Measurements from ENCODE around the gene LILRA2. TPM values are rescaled to one million over a fixed set of nuclear protein-coding genes. Genes with fewer than 3 reads are reported as not detected.
"Not testable (repeated sequence)": the region's sequence is repeated elsewhere in the genome, so short reads cannot be mapped to it uniquely, and the experiment has no call there.

The LILRA2 gene
- total RNA-seq, 1 donor from 2014 or later = 1.7 TPM

DNA sequence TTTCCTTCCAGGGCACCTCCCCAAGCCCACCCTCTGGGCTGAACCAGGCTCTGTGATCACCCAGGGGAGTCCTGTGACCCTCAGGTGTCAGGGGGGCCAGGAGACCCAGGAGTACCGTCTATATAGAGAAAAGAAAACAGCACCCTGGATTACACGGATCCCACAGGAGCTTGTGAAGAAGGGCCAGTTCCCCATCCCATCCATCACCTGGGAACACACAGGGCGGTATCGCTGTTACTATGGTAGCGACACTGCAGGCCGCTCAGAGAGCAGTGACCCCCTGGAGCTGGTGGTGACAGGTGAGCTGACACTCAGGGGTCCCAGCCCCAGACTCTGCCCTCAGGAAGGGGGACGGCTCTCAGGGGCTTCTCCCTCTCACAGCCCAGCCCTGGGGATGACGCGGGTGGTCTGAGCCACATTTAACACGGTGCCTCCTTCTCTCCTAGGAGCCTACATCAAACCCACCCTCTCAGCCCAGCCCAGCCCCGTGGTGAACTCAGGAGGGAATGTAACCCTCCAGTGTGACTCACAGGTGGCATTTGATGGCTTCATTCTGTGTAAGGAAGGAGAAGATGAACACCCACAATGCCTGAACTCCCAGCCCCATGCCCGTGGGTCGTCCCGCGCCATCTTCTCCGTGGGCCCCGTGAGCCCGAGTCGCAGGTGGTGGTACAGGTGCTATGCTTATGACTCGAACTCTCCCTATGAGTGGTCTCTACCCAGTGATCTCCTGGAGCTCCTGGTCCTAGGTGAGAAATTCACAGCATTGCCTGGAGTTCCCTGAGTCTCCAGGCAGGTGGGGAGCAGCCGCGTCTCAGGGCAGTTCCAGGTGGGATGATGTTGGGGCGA lies 58.1 kb downstream of the LILRA2 start:
- ATAC-seq (ENCODE audit: poor library complexity); intact Hi-C loops (cut with DNase I): not testable (repeated sequence)

DNA sequence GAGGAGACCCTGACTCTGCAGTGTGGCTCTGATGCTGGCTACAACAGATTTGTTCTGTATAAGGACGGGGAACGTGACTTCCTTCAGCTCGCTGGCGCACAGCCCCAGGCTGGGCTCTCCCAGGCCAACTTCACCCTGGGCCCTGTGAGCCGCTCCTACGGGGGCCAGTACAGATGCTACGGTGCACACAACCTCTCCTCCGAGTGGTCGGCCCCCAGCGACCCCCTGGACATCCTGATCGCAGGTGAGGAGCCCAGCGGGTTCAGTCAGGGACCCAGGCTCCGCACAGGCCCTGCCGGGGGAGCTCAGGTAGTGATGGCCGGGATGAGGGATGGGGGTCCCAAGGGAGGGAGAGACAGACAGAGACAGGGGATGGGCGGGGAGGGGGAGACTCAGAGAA lies 58.9 kb downstream of the LILRA2 start:
- DNase-seq; ATAC-seq (ENCODE audit: poor library complexity); intact Hi-C loops (cut with DNase I): not testable (repeated sequence)

More for the DNA sequence above, 58.1 kb downstream of the LILRA2 start:
- not testable (repeated sequence) for DNase-seq

GRCh38 chr19:54633401-54633800 lies 59.8 kb downstream of the LILRA2 start:
- DNase-seq (no peak), ATAC-seq (ENCODE audit: poor library complexity) (no peak)
- intact Hi-C loops (cut with DNase I) = no loop called here

DNA sequence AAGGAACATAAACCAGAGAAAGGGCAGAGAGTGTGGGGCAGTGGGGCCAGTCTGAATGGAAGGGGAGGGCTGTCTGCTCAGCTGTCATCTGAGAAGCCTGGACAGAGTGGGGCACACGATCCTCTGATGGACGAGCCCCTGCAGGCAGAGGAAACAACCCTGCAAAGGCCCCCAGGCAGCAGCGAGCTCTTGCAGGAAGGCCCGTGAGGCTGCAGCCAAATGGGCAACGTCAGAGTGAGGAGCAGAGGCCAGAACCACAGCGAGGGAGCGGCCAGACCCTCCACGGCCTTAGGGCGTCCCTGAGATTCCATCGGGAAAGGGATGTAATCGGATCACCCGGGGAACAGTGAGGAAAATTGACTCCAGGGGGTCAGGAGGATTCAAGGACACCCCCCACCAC lies 62.5 kb downstream of the LILRA2 start:
- intact Hi-C loops (cut with DNase I); ATAC-seq (ENCODE audit: poor library complexity); DNase-seq: not testable (repeated sequence)

GRCh38 chr19:54638683-54639082 lies 65.1 kb downstream of the LILRA2 start:
- no peak for DNase-seq
- intact Hi-C loops (cut with DNase I) = no loop called here
- ATAC-seq (ENCODE audit: poor library complexity) = no peak

Other genes starting within 250 kb of the LILRA2 start
- not detected for gene LILRA4, start 234.6 kb upstream of the LILRA2 start, total RNA-seq
- 6.3 TPM for gene LAIR1, start 208.9 kb upstream of the LILRA2 start, total RNA-seq
- gene TTYH1, start 158.3 kb upstream of the LILRA2 start, total RNA-seq = 1.5 TPM
- 56.0 TPM for gene LENG8, start 124.6 kb upstream of the LILRA2 start, total RNA-seq
- 1.1 TPM for gene LENG9, start 110.0 kb upstream of the LILRA2 start, total RNA-seq
- gene CDC42EP5, start 100.5 kb upstream of the LILRA2 start, total RNA-seq = 11.6 TPM
- not detected for gene LAIR2, start 71.0 kb upstream of the LILRA2 start, total RNA-seq
- gene LILRA1, start 19.8 kb downstream of the LILRA2 start, total RNA-seq = 0.48 TPM
- 1.7 TPM for gene LILRB1, start 56.7 kb downstream of the LILRA2 start, total RNA-seq
- gene LILRB4, start 89.2 kb downstream of the LILRA2 start, total RNA-seq = 3.8 TPM
- gene KIR3DL3, start 150.7 kb downstream of the LILRA2 start, total RNA-seq = not detected
- gene KIR2DL3, start 164.7 kb downstream of the LILRA2 start, total RNA-seq = not detected
- gene KIR2DL1, start 196.0 kb downstream of the LILRA2 start, total RNA-seq = not detected
- gene KIR2DL4, start 229.8 kb downstream of the LILRA2 start, total RNA-seq = not detected
- not detected for gene KIR3DL1, start 242.7 kb downstream of the LILRA2 start, total RNA-seq